Osteocyte (in vitro differentiated cells): ENCODE results near the gene UNC119. TPM values are rescaled to one million over a fixed set of nuclear protein-coding genes. Genes with fewer than 3 reads are reported as not detected.

Experiments
- DNase-seq: peaks from one replicate; pipeline ENCODE4 v3.0.0; 2021; ENCODE audit warnings: mixed read lengths; ENCODE audit not compliant: unreplicated experiment; ENCODE audit errors: extremely low spot score
- H3K27ac Mint-ChIP-seq: one replicate; pipeline ENCODE4 v1.8.0; 2021; ENCODE audit warnings: mild to moderate bottlenecking, mixed read lengths; ENCODE audit not compliant: unreplicated experiment
- H3K27me3 Mint-ChIP-seq: one replicate; pipeline ENCODE4 v1.8.0; 2021; ENCODE audit warnings: mixed read lengths; ENCODE audit not compliant: unreplicated experiment
- H3K36me3 Mint-ChIP-seq: one replicate; pipeline ENCODE4 v1.8.0; 2021; ENCODE audit warnings: mixed read lengths; ENCODE audit not compliant: unreplicated experiment
- H3K4me1 Mint-ChIP-seq: one replicate; pipeline ENCODE4 v1.8.0; 2021; ENCODE audit warnings: mixed read lengths; ENCODE audit not compliant: unreplicated experiment
- H3K4me3 Mint-ChIP-seq: one replicate; pipeline ENCODE4 v1.8.0; 2021; ENCODE audit warnings: mild to moderate bottlenecking, moderate library complexity, mixed read lengths; ENCODE audit not compliant: unreplicated experiment
- H3K9me3 Mint-ChIP-seq: one replicate; pipeline ENCODE4 v1.8.0; 2021; ENCODE audit warnings: mixed read lengths; ENCODE audit not compliant: unreplicated experiment
- CTCF ChIP-seq: fragments of 200-600 bp; sonication (generic); IDR thresholded peaks from 2 replicates; pipeline ENCODE4 v1.5.0; 2021; ENCODE audit warnings: antibody characterized with exemption, mild to moderate bottlenecking, moderate library complexity
- total RNA-seq: library from RNA; stranded (reverse); gene quantifications from 2 replicates; pipeline ENCODE4 v1.2.1, GENCODE V29; 2021

UNC119 gene
- total RNA-seq, 1 donor from 2014 or later: 34.9 TPM

- Mint-ChIP-seq H3K4me3 (no peak overlapping the region), H3K27me3 (peaks cover 22% of the 10 kb centered on the region), H3K9me3 (no peaks in the 10 kb centered on the region), H3K4me1 (peaks cover 5% of the 10 kb centered on the region), H3K36me3 (no peaks in the 10 kb centered on the region), H3K27ac (no peak overlapping the region)
- DNase-seq: no peak
- no peak for TF ChIP-seq CTCF
Measured at GRCh38 chr17:28501421-28502284, 50.8 kb downstream of the UNC119 start.

GRCh38 chr17:28500712-28501379, 51.6 kb downstream of the UNC119 start:
- no peak for TF ChIP-seq CTCF
- Mint-ChIP-seq H3K27ac (no peak overlapping the region), H3K27me3 (peaks cover 22% of the 10 kb centered on the region), H3K9me3 (no peaks in the 10 kb centered on the region), H3K36me3 (no peaks in the 10 kb centered on the region), H3K4me1 (peaks cover 5% of the 10 kb centered on the region), H3K4me3 (no peak overlapping the region)
- no peak for DNase-seq

GRCh38 chr17:28499684-28500357, 52.6 kb downstream of the UNC119 start:
- Mint-ChIP-seq H3K36me3 (no peaks in the 10 kb centered on the region), H3K27me3 (peaks cover 16% of the 10 kb centered on the region), H3K9me3 (no peaks in the 10 kb centered on the region), H3K4me1 (peaks cover 5% of the 10 kb centered on the region), H3K4me3 (no peak overlapping the region), H3K27ac (no peak overlapping the region)
- DNase-seq: no peak
- no peak for TF ChIP-seq CTCF

GRCh38 chr17:28499364-28499664, 53.1 kb downstream of the UNC119 start:
- peaks cover 5% of the 10 kb centered on the region for H3K4me1 Mint-ChIP-seq
- no peak for DNase-seq
- peaks cover 14% of the 10 kb centered on the region for H3K27me3 Mint-ChIP-seq
- H3K4me3 Mint-ChIP-seq: no peak overlapping the region
- no peak for TF ChIP-seq CTCF
- no peaks in the 10 kb centered on the region for H3K36me3 Mint-ChIP-seq
- H3K27ac Mint-ChIP-seq: no peak overlapping the region
- H3K9me3 Mint-ChIP-seq: no peaks in the 10 kb centered on the region
